HG03064 (cell line): ENCODE data around the gene COX20.

ENCODE experiments used
- ATAC-seq: cut with Tn5 transposase; IDR thresholded peaks from one replicate; pipeline ENCODE4 v1.9.1; 2021; ENCODE audit warnings: low read depth; ENCODE audit not compliant: unreplicated experiment

COX20 gene

DNA sequence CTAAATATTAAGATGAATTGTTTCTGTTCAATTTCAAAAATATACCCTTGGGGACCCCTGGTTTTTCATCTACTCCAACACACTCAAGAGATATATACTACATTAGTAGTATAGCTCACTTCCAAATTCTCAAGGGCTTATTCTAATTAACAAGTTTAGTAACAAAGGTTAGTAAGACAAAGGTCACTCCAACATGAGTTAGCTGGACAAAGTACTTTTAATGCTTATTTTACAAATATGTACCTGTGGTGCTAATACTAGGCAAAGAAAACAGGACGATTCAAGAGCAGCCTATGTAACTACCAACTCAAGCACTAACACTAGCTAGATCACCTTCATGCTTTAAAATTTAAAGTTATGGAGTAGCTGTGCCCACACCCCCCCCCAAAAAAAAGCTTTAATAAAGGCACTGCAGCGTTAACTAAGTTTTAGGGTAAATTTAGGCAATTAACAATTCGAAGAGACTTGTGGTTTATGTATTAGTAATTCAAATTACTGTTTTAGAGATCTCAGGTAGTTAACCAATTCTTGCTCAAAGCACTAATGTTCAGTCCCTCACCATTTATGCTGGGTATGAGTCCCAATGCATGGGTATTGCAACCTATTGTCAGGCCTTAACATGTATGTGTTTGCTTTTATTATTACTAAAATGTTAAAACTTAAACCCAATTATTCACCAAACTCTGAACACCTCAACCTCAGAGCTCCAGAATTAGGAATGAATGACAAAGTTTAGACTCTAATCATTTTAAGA, 14.8 kb downstream of the COX20 start:
- no peak for ATAC-seq

- ATAC-seq, result no peak
Measured at GRCh38 chr1:244850896-244851295, 15.4 kb downstream of the COX20 start.

DNA sequence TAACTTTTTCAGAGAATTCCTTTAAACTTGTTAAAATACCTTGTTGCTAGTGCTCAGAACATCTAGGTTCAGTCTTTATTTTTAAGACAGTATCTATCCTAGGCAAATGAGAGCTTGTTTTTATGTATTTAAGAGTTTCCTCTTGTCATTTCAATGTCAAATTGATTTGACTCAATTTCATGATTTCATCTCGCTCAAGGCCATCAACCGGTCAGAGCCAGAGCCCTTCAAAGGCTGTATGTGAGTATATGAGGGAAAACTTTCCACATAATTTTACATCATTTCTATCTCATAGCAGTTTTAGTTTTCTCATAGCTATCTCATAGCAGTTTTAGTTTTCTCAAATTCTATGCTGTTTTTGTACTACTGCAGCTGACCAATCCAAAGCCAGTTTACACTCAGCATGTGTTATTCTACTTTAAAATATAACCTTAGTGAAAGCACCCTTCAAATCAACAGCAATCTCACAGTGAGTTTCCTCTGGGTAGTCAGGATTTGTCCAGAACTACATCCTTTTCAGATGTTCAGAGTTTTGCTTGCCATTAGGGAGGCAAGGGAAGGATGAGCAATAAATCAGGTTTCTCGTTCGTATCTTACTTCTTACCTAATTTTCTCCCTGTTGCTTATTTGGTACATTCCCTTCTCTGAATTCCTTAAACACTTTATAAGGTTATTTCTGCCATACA, 16.2 kb downstream of the COX20 start:
- no peak for ATAC-seq

DNA sequence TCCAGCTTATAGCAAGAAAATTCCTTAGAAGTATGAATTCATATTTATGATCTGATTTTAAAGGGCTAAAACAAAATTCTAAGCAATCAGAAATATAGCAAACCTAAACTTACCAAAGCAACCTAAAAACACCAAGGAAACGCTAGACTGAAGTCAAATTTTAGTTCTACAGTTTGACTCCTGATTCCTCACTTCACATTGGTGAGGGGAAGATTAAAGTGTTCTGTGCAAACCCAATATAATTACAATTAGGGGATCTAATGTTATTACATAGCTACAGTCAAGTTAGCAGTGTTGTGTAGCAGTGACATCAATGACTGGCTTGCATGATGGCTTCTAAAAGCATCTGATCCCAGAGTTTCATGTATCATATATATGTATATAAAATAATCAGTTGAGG, 17.2 kb downstream of the COX20 start:
- no peak for ATAC-seq

DNA sequence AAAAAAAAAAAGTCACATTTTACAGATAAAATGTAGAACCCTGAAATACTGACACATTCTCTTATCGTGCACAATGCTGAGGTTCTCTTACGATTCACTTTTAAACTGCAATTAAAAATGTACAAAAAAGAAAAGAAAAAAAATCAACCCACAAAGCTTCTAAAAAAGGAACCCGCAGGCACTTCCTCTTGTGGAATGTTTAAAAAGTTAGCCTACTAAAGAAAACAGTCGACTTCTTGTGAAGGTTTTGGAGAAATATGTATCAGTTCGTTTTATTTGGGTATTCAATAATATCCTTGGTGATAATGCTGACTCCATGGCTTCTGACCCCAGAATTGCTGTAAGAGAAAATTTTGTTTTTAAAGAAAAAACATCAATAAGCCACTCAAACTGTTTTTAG, 18.7 kb downstream of the COX20 start:
- ATAC-seq, result no peak

DNA sequence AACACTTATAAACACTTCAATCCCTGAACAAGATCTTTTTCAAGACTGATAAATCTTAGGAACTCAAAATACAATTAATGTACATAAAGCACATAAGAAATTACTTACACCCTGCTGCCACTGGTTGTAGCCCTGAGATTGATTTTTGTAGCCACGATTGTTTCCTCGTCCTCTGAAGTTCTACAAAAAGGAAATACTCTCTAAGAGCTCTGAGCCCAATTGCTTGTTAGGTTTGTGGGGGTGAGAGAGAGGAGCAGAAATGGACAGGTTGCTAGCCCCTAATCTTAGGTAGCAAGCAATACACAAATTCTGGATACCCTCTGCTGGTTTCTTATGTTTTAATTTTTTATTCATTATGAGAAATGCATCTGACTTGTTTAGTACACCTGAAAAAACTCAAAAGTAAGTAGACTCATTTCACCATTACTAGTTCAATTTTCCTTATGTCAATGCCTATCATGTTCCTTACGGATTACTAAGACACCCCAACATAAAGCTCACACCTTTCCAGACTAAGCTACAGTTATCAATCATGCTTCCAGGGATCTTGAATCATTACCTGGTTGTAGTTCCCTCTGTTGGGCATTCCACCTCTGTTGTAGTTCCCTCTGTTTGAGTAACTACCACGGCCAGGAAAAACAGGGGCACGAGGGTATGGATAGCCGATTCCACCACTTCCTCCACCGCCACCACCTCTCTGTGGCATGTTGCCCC, 19.6 kb downstream of the COX20 start:
- no peak for ATAC-seq

- no peak for ATAC-seq
Measured at GRCh38 chr1:244857761-244858160, 22.3 kb downstream of the COX20 start.

- ATAC-seq, result no peak
Measured at GRCh38 chr1:244858357-244858756, 22.9 kb downstream of the COX20 start.

DNA sequence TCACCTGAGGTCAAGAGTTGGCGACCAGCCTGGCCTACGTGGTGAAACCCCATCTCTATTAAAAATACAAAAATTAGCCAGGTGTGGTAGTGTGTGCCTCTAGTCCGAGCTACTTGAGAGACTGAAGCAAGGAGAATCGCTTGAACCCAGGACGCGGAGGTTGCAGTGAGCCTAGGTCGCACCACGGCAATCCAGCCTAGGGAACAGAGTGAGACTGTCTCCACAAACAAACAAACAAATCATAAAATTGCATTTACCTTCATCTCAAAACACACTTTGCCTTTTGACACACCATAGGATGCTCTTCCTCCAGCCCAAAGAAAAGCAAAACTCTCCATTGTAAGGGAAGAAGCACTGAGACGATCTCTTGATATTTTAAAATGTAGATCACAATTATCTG, 24.6 kb downstream of the COX20 start:
- no peak for ATAC-seq

GRCh38 chr1:244860914-244861610, 25.6 kb downstream of the COX20 start:
- ATAC-seq, result no peak

DNA sequence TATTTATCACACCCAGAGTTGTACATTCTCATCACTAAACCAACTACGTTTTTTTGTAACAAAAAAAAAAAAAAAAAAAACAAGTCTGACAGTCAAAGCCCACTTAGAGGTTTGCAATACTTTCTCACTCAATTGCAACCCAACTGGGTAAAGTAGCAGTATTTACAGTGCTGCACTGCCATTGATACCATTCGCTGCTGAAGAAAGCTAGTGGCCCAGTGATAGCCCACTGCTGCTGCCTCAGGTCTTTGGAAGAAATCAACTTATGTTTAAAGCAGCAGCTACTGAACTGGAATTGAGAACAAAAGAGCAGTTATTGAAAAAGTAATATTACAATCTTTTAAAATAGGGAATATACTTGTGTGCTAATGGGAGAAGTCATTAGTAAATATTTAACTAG, 26.2 kb downstream of the COX20 start:
- ATAC-seq, result no peak

DNA sequence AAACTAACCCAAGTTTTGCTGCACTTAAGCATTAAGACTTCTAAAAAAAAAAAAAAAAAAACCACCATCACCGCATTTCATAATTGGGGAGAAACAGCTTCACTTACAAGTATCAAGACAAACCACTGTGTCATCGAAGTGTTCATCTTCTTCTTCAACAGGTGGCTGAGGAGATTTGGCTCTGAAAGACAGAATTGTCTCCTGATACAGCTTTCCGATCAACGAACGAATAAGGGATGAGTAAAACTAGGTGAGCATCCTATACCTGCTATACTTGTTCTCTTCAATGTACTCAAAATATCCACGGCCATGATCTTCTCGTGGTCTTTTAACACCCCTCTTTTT, 26.9 kb downstream of the COX20 start:
- ATAC-seq, result no peak

- peak; percentile 50 for ATAC-seq
Measured at GRCh38 chr1:244862699-244863490, 27.4 kb downstream of the COX20 start.

- ATAC-seq, result peak; percentile 11
Measured at GRCh38 chr1:244863491-244864252, 28.2 kb downstream of the COX20 start.

DNA sequence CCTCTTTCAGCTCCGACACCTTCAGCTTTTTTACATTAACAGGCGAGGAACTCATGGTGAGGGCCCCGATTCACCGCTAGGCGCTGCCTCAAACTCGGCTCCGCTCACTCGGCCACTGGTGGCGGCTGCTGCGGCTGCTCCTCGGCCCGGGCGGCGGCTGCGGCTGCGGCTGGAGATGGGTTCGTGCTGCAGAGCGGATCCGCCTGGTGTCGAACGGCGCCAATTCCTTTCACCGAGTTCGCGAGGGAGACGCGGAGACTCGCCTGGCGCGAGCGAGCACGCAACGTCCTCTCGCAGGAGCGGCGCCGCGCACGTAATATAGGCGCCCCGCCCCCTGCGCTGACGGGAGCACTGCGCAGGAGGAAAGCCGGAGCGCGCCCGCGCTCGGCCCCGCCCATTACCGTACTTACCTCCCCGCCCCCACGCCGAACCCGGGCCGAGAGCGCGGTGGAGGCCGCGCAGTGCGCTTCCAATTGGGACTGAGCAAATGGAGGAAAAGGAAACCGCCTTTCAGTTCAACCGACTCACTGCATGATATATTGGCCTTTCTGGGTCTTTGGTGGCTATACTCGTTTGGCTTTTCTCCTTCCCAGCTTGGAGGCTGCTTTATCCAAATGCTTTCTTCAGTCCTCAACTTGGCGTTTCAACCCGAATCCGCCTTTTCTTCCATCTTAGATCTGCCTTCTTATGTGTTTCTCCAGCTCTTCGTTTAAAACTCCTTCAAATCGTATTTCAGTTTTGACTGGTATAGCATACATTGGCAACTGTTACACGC, 29.0 kb downstream of the COX20 start, which contains the start of gene HNRNPU:
HNRNPU (minus strand) TSS at position 291 of the 775 bp plus-strand sequence; CDS start at position 55, 236 bp downstream.
- peak; percentile 60 for ATAC-seq

- ATAC-seq, result no peak
Measured at GRCh38 chr1:244865028-244865371, 29.5 kb downstream of the COX20 start.

- ATAC-seq, result no peak
Measured at GRCh38 chr1:244865820-244866219, 30.4 kb downstream of the COX20 start.

- no peak for ATAC-seq
Measured at GRCh38 chr1:244866355-244866754, 30.9 kb downstream of the COX20 start.
